ENCODE measurements around the gene MTMR3. TPM values are rescaled to one million over a fixed set of nuclear protein-coding genes. Genes with fewer than 3 reads are reported as not detected.

MTMR3 gene
- total and polyA plus RNA-seq, 2 of the 8 experiments (the other 6 are each of a cell fraction or from before 2014, with no cell fraction given) = 16.9 to 18.5 TPM

- no peak for TF ChIP-seq GABPA (IDR thresholded peaks at IDR 0.05; ENCODE audit: borderline replicate concordance, insufficient read depth, low read length)
Observed at GRCh38 chr22:29932136-29932535, 49.2 kb downstream of the MTMR3 start (continued).
